Muscle of back (tissue), 11 donors: Measurements from ENCODE around the gene HOXB3. TPM values are rescaled to one million over a fixed set of nuclear protein-coding genes. Genes with fewer than 3 reads are reported as not detected.
"Not testable (repeated sequence)": the region's sequence is repeated elsewhere in the genome, so short reads cannot be mapped to it uniquely, and the experiment has no call there.

Source experiments
- DNase-seq, 3 donors: peaks; one replicate each; pipeline versions ENCODE4 v3.0.0 to v3.0.0-alpha.2; 2013
- polyA plus RNA-seq, 10 donors: library from polyadenylated mRNA; unstranded; fragments of 120-200 nt; gene quantifications; one replicate each; pipeline ENCODE4 v1.2.1, GENCODE V29; 2013; ENCODE audit not compliant: insufficient read length in 10 of 10

HOXB3 gene
- polyA plus RNA-seq, 10 donors, result 10.4 to 39.0 (median 24.4) TPM

GRCh38 chr17:48547808-48548522 is 42.1 kb downstream of the HOXB3 start:
- DNase-seq, result peak in 1 of 3 donors; percentile 71

- DNase-seq, result peak in 1 of 3 donors; percentile 80
Measured at GRCh38 chr17:48546924-48547807, 42.9 kb downstream of the HOXB3 start.

- DNase-seq, result peak in 1 of 3 donors; percentile 79
Measured at GRCh38 chr17:48546137-48546923, 43.7 kb downstream of the HOXB3 start.

- DNase-seq, result no peak
Measured at GRCh38 chr17:48545539-48545938, 44.5 kb downstream of the HOXB3 start.

DNA sequence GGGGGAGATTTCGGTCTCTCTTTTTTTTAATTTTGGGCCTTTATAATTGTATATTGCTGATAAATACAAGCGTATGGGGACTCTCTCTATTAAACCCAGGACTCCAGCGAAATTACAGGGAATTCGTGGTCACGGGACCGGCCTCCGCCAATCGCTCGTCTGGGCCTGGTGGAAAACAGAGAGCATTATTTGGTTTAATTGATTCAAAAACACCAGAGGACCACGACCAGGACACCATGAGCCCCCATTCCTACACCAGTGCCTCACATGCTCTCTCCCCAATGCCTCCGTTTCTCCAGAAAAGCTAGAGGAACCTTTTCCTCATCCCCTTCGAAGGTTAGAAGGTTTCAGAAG is 45.0 kb downstream of the HOXB3 start, which contains the start of gene HOXB2:
Gene HOXB2, minus strand, starts transcription at position 88 of the 354 bp plus-strand sequence. CDS start 198 bp downstream, outside the sequence.
- peak in 1 of 3 donors; percentile 79 for DNase-seq

- peak; percentile 90 to 95 (median 93) for DNase-seq
Measured at GRCh38 chr17:48544349-48545021, 45.6 kb downstream of the HOXB3 start.

DNA sequence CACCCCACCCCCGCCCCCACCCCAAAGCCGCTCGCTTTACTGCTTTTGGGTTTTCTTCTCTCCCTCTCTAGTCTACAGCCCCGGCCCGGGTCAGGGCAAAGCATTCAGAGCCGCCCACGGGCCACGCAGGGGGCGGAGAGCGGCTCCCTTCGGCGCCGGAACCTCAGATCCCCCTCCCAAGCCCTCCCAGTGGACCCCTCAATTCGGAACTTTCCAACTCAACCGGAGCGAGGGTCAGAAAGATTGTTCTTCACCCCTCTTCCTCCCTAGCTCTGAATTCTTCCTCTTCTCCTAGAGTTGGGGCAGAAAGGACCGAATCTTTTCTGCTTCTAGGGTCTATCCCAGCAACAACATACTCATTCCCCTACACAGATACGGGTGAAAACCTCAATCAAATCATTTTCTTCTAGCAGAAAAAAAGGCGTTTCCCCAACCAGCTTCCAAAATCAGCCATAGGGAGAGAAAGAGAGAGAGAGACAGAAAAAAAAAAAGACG is 46.1 kb downstream of the HOXB3 start:
- peak in 2 of 3 donors; percentile 70 to 85 for DNase-seq

DNA sequence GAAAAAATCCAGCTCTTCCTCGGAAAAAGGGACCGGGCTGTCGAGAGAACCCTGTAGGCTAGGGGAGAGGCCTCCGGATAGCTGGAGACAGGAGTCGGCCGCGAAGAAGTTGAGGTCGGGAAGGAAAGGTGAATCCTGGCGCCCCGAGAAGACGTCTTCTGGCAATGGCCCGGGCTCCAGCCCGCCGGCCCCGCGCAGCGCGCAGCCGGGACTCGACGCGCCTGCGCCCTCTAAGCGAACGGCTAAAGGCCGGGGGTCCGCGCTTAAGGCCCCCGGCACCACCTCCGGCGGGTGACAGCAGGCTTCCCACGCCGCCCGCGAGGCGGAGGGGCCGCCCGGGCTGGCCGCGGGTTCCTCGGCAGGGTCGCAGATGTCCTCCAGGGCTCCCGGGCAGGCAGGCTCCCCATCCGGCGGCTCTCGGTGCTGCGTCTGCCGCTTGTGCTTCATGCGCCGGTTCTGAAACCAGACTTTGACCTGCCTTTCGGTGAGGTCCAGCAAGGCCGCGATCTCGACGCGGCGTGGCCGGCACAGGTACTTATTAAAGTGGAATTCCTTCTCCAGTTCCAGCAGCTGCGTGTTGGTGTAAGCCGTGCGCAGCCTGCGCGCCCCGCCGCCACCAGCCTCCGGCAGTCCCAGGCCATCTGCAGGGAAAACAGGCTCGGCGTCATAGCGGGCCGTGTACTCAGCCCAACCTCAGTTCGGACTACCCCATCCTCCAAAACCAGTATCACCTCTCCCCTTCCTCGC is 46.8 kb downstream of the HOXB3 start:
- DNase-seq, result peak in 2 of 3 donors; percentile 62 to 94

GRCh38 chr17:48542698-48543106 is 47.3 kb downstream of the HOXB3 start:
- no peak for DNase-seq

- peak in 1 of 3 donors; percentile 63 for DNase-seq
Measured at GRCh38 chr17:48542114-48542656, 47.9 kb downstream of the HOXB3 start.

- peak in 2 of 3 donors; percentile 91 to 94 for DNase-seq
Measured at GRCh38 chr17:48541577-48542113, 48.4 kb downstream of the HOXB3 start.

DNA sequence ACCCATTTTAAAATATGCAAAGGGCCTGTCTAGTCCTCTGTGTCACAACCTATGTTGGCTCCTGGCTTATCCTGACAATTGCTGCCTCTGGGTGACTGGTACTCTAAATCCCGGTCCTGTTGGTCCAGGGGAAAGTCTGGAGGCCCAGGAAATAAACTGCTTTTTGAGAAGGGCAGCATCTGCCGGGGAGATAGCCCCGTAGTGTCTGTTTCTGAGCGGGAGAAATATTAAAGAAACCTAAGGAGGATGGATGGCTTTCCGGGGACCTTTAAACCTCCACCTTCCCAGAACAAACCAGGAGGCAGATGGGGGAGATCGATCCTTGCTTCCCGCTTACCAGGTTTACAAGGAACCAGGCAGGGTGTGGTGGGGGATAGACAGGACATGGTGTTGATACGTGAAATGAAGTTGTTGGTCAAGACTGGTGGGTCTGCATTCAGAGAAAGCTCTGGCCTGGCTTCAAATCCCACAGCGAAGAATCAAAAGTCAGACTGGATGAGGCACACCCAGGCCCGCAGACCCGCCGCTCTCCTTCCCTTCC is 48.9 kb downstream of the HOXB3 start:
- DNase-seq, result no peak

DNA sequence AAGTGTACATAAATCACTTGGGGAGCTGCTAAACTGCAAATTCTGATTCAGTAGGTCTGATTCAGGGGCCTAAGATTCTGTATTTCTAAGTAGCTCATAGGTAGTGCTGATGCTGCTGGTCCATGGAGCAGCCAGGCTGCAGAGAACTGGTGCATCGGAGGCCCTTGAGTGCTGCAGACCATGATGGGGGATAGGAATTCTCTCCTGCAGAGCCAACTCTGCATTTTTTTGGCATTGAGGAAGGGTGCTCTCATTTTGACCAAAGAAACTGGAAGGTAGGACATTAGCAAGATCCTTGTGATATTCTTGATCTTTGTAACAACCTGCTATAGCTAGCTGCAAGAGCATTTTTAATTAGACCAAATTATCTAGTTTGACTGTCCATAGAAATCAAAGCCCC is 49.8 kb downstream of the HOXB3 start:
- DNase-seq, result no peak

DNA sequence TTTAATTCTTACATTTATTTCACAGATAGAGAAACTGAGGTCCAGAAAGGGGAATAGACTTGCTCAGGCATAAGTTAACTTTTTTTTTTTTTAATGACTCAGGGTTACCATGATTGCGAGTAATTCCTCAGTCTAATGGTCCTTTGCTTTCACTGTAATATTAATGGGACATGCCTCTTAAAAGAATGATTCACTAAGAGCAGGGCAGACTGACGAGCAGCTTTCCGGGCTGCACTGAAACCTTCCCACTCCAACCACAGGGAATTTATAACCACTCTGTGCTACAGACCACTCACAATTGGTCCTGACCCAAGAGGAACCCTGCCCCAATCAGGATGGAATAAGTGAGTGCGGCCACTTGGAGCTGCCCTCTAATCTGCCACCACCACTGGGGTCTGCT is 50.9 kb downstream of the HOXB3 start:
- no peak for DNase-seq

DNA sequence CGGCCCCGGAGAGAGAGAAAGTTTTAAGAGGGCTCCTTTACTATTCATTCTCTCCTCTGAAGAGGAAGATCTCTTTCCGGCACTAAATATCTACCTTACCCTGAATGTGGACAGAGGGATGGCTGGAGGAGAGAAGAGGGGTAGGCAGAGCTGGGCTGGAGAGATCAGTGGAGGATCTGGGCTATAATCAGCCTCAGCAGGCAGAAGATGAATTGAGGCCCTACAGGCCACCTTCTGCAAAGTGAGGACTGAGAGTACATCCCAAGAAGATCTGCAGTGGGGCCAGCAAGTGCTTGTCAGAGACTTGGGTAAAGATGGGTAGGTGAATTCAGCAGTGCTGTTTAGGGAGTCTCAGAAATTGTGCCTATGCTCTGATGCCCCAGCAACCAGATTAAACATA is 52.7 kb downstream of the HOXB3 start:
- no peak for DNase-seq

DNA sequence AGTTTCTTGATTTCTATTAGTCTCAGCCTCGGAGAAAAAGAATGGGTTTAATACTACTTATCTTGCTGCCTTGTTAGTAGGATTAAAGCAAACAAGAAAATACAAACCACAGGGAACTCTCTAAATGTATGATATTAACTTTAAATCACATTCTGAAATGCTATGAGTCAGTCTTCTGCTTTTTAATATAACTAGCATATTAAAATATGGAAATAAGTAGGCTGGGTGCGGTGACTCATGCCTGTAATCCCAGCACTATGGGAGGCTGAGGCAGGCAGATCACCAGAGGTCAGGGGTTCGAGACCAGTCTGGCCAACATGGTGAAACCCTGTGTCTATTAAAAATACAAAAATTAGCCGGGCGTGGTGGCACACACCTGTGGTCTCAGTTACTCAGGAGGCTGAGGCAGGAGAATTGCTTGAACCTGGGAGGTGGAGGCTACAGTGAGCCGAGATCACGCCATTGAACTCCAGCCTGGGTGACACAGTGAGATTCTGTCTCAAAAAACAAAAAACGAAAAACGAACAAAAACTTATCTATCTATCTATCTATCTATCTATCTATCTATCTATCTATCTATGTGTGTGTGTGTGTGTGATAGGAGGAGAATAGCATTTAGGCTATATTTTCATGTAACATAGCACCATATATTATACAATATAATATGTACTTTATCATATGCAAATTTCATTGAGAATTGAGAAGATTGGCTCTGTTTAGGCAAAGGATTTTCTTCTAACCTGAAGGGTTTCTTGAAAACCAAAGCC is 54.1 kb downstream of the HOXB3 start:
- DNase-seq, result not testable (repeated sequence)

DNA sequence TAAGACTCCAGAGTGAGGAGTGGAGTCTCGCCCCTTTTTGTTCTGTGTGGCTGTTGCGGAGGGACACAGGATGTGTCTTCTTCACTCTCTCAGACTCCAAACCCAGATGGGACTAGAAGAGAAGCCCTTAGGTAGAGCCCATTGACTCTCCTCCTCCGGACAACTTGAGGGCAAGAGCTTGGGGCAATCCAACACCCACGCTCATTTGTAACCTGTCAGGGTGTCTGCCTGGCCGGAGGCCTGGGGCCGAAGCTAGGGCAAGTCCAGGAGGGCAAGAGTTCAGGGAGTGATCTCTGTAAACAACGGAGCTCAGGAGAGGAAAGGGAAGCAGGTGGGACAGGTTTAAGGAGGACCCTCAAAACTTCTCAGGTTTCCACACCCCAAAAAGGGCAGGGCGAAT is 57.8 kb downstream of the HOXB3 start:
- DNase-seq, result no peak

DNA sequence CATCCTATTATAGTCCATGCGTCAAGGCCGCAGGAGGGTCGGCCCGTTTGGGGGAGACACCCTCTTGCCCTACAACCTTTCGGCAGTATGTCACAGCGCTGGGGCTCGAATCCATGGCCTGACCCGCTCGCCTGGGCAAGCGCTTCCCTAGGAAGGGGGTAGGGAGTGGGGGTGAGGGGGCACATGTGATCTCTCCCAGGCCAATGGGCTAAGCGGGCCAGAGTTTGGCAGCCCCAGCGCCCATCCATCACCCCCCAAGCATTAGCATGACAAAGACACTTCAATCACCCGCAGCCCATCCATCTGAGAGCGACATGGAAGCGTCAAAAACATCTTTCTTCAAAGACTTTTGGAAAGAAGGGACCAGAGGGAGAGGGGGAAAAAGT is 59.2 kb downstream of the HOXB3 start, which contains the start of gene HOXB1:
Gene HOXB1, minus strand, starts transcription at position 125 of the 386 bp plus-strand sequence. Its CDS starts 107 bp downstream, at position 18.
- DNase-seq, result no peak
